NCI-H524 (cell line): Measurements from ENCODE around the gene GHRHR.

Experiments
- DNase-seq, 2 experiments: peaks; one replicate each; lab custom pipeline; 2025; lab: John Stamatoyannopoulos, UW

The GHRHR gene

GRCh38 chr7:31003097-31003496 lies 39.3 kb downstream of the GHRHR start:
- DNase-seq: no peak

GRCh38 chr7:31003721-31004120 lies 40.0 kb downstream of the GHRHR start:
- no peak for DNase-seq

- DNase-seq: no peak
Measured at GRCh38 chr7:31004393-31004792, 40.6 kb downstream of the GHRHR start.

GRCh38 chr7:31006857-31007256 lies 43.1 kb downstream of the GHRHR start:
- peak in 1 of 2 experiments; percentile 50 for DNase-seq

GRCh38 chr7:31007634-31008033 lies 43.9 kb downstream of the GHRHR start:
- DNase-seq: no peak

GRCh38 chr7:31014826-31015225 lies 51.1 kb downstream of the GHRHR start:
- DNase-seq: no peak

- DNase-seq: no peak
Measured at GRCh38 chr7:31017032-31017675, 53.4 kb downstream of the GHRHR start.

- DNase-seq: no peak
Measured at GRCh38 chr7:31017721-31018120, 54.0 kb downstream of the GHRHR start.

- no peak for DNase-seq
Measured at GRCh38 chr7:31019509-31019908, 55.8 kb downstream of the GHRHR start.

GRCh38 chr7:31020161-31020560 lies 56.4 kb downstream of the GHRHR start:
- DNase-seq: no peak

- DNase-seq: peak in 1 of 2 experiments; percentile 49
Measured at GRCh38 chr7:31020652-31021051, 56.9 kb downstream of the GHRHR start.

- no peak for DNase-seq
Measured at GRCh38 chr7:31022117-31022516, 58.4 kb downstream of the GHRHR start.

GRCh38 chr7:31022726-31023125 lies 59.0 kb downstream of the GHRHR start:
- no peak for DNase-seq

- no peak for DNase-seq
Measured at GRCh38 chr7:31023877-31024276, 60.1 kb downstream of the GHRHR start.

- DNase-seq: peak; percentile 82 to 92
Measured at GRCh38 chr7:31027161-31027965, 63.6 kb downstream of the GHRHR start.

GRCh38 chr7:31028006-31028405 lies 64.3 kb downstream of the GHRHR start:
- no peak for DNase-seq

GRCh38 chr7:31028417-31028992 lies 64.8 kb downstream of the GHRHR start:
- peak; percentile 64 to 93 for DNase-seq
